ENCODE data around the gene ADORA3. TPM values are rescaled to one million over a fixed set of nuclear protein-coding genes. Genes with fewer than 3 reads are reported as not detected.

Gene ADORA3
- total and polyA plus RNA-seq, 2 donors (not counting 3 experiments of a cell fraction or from before 2014, with no cell fraction given) = 0.31 TPM; not detected in 1

GRCh38 chr1:111489604-111490003 is 13.8 kb downstream of the ADORA3 start:
- Histone ChIP-seq H3K27me3 (ENCODE audit: control insufficient read depth in 2 of 2, insufficient read depth in 2 of 2, low read length in 2 of 2) (peaks cover 16 to 18% of the 10 kb centered on the region in 2 experiments), H4K20me1 (replicated peaks; ENCODE audit: control insufficient read depth, extremely low read depth, insufficient read depth, low read length) (no peaks in the 10 kb centered on the region), H3K9ac (replicated peaks; ENCODE audit: extremely low read depth, insufficient read depth, low read length) (no peak overlapping the region), H3K4me2 (ENCODE audit: insufficient read depth, low read length) (no peak overlapping the region), H3K36me3 (ENCODE audit: control insufficient read depth in 2 of 2, extremely low read depth in 1 of 2, insufficient read depth in 2 of 2, low read length in 2 of 2) (no peaks in the 10 kb centered on the region), H3K9me1 (replicated peaks; ENCODE audit: control insufficient read depth, extremely low read depth, insufficient read depth, low read length) (no peaks in the 10 kb centered on the region), H3K9me3 (replicated peaks; ENCODE audit: control insufficient read depth, insufficient read depth, low read length) (no peaks in the 10 kb centered on the region), H2AFZ (ENCODE audit: low read depth, low read length) (no peak overlapping the region), H3K4me3 (replicated peaks in 1 of 3; ENCODE audit: insufficient read depth in 1 of 3, low read depth in 1 of 3, low read length in 3 of 3) (no peak overlapping the region), H3K79me2 (ENCODE audit: control insufficient read depth, insufficient read depth, low read length) (no peaks in the 10 kb centered on the region), H3K27ac (ENCODE audit: insufficient read depth, low read depth, low read length) (no peak overlapping the region), H3K4me1 (ENCODE audit: control insufficient read depth, extremely low read depth, insufficient read depth, low read length) (no peaks in the 10 kb centered on the region)
- no peak for FAIRE-seq
- intact Hi-C loops (cut with micrococcal nuclease) = no loop called here
- CTCF ChIA-PET = interaction anchor here (1.0 to 2.2 kb wide), 4 partner anchors 7 to 19 kb away, joined by 3 to 11 read pairs (median 6); no protein-coding TSS in a partner anchor
- no peak for TF ChIP-seq MYC (IDR thresholded peaks at IDR 0.05; ENCODE audit: low read depth, low read length)
- no peak for TF ChIP-seq POLR2A (IDR thresholded peaks at IDR 0.05; ENCODE audit: low read depth, low read length)
- no peak for TF ChIP-seq EZH2 (IDR thresholded peaks at IDR 0.05; ENCODE audit: borderline replicate concordance, low read depth, low read length, severe bottlenecking)
- TF ChIP-seq, protein P1, sequence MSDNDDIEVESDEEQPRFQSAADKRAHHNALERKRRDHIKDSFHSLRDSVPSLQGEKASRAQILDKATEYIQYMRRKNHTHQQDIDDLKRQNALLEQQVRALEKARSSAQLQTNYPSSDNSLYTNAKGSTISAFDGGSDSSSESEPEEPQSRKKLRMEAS (IDR thresholded peaks at IDR 0.05; ENCODE audit: insufficient read depth, insufficient read length) = no peak
- no peak for TF ChIP-seq POLR2AphosphoS5 (IDR thresholded peaks at IDR 0.05; ENCODE audit: insufficient read depth, low read depth, low read length)
- TF ChIP-seq, protein P2, sequence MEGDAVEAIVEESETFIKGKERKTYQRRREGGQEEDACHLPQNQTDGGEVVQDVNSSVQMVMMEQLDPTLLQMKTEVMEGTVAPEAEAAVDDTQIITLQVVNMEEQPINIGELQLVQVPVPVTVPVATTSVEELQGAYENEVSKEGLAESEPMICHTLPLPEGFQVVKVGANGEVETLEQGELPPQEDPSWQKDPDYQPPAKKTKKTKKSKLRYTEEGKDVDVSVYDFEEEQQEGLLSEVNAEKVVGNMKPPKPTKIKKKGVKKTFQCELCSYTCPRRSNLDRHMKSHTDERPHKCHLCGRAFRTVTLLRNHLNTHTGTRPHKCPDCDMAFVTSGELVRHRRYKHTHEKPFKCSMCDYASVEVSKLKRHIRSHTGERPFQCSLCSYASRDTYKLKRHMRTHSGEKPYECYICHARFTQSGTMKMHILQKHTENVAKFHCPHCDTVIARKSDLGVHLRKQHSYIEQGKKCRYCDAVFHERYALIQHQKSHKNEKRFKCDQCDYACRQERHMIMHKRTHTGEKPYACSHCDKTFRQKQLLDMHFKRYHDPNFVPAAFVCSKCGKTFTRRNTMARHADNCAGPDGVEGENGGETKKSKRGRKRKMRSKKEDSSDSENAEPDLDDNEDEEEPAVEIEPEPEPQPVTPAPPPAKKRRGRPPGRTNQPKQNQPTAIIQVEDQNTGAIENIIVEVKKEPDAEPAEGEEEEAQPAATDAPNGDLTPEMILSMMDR (IDR thresholded peaks at IDR 0.05; ENCODE audit: extremely low read depth in 1 of 2, insufficient read depth in 1 of 2, low read depth in 1 of 2, low read length in 2 of 2) = no peak
- no peak for TF ChIP-seq GATA2 (IDR thresholded peaks at IDR 0.05; ENCODE audit: insufficient read depth, insufficient read length, low read depth, low read length)
- no peak for TF ChIP-seq FOS (IDR thresholded peaks at IDR 0.05; ENCODE audit: borderline replicate concordance, insufficient read depth, low read length)
- TF ChIP-seq JUN (IDR thresholded peaks at IDR 0.05; ENCODE audit: borderline replicate concordance, insufficient read depth, insufficient read length, low read depth) = no peak
- BruUV-seq (replicated peaks) = no TSS peak
- no peak for DNase-seq (ENCODE audit: low read depth, low spot score)
- POLR2A ChIA-PET = no interaction called here
- dilution Hi-C loops (cut with MboI; ENCODE audit: extremely low pct_ligation_motif_present, low sequenced_read_pairs) = no loop called here
